Measurements from ENCODE around the gene EFTUD2. TPM values are rescaled to one million over a fixed set of nuclear protein-coding genes. Genes with fewer than 3 reads are reported as not detected.

The EFTUD2 gene
- total and polyA plus RNA-seq, 2 donors from 2014 or later = 37.9 to 98.4 TPM

- no peaks in the 10 kb centered on the region for H3K36me3 ChIP-seq (ENCODE audit: control insufficient read depth in 2 of 3, insufficient read depth in 3 of 3, low read length in 3 of 3)
- FAIRE-seq = no peak
- H3K4me3 ChIP-seq (ENCODE audit: low read length in 3 of 3) = no peak overlapping the region
- no peak overlapping the region for H3K9ac ChIP-seq (ENCODE audit: low read length in 3 of 3)
- intact Hi-C loops (cut with DNase I) = no loop called here
- TF ChIP-seq CTCF (IDR thresholded peaks at IDR 0.05; ENCODE audit: borderline replicate concordance, extremely low read depth, insufficient read depth) = no peak
- H3K4me1 ChIP-seq (ENCODE audit: control insufficient read depth in 2 of 3, insufficient read depth in 2 of 3, low read depth in 1 of 3, low read length in 3 of 3) = no peaks in the 10 kb centered on the region
- no peak overlapping the region for H3K27ac ChIP-seq (ENCODE audit: low read depth in 2 of 2, low read length in 2 of 2)
- DNase-seq = peak in 3 of 5 donors; percentile 29 to 49 (median 29)
- no peaks in the 10 kb centered on the region for H3K9me3 ChIP-seq (ENCODE audit: control insufficient read depth in 2 of 3, insufficient read depth in 1 of 3, low read length in 3 of 3)
- no peaks in the 10 kb centered on the region for H3K27me3 ChIP-seq (ENCODE audit: control insufficient read depth, insufficient read depth, low read length)
Observed at GRCh38 chr17:44831371-44831770, 67.9 kb downstream of the EFTUD2 start.

- Histone ChIP-seq H3K4me3 (ENCODE audit: low read length in 3 of 3) (peak overlapping the region in 2 of 3 donors; percentile 17 to 51), H3K36me3 (ENCODE audit: control insufficient read depth in 2 of 3, insufficient read depth in 3 of 3, low read length in 3 of 3) (no peaks in the 10 kb centered on the region), H3K27me3 (ENCODE audit: control insufficient read depth, insufficient read depth, low read length) (no peaks in the 10 kb centered on the region), H3K9ac (ENCODE audit: low read length in 3 of 3) (peak overlapping the region in 1 of 3 donors; percentile 5), H3K27ac (ENCODE audit: low read depth in 2 of 2, low read length in 2 of 2) (no peak overlapping the region), H3K4me1 (ENCODE audit: control insufficient read depth in 2 of 3, insufficient read depth in 2 of 3, low read depth in 1 of 3, low read length in 3 of 3) (no peaks in the 10 kb centered on the region), H3K9me3 (ENCODE audit: control insufficient read depth in 2 of 3, insufficient read depth in 1 of 3, low read length in 3 of 3) (no peaks in the 10 kb centered on the region)
- no peak for TF ChIP-seq CTCF (IDR thresholded peaks at IDR 0.05; ENCODE audit: borderline replicate concordance, extremely low read depth, insufficient read depth)
- FAIRE-seq (no peak), DNase-seq (peak; percentile 41 to 71 (median 59))
- intact Hi-C loops (cut with DNase I) = no loop called here
Observed at GRCh38 chr17:44830359-44831288, 68.6 kb downstream of the EFTUD2 start.

- TF ChIP-seq CTCF (IDR thresholded peaks at IDR 0.05; ENCODE audit: borderline replicate concordance, extremely low read depth, insufficient read depth) = no peak
- Histone ChIP-seq H3K9me3 (ENCODE audit: control insufficient read depth in 2 of 3, insufficient read depth in 1 of 3, low read length in 3 of 3) (no peaks in the 10 kb centered on the region), H3K36me3 (ENCODE audit: control insufficient read depth in 2 of 3, insufficient read depth in 3 of 3, low read length in 3 of 3) (no peaks in the 10 kb centered on the region), H3K27me3 (ENCODE audit: control insufficient read depth, insufficient read depth, low read length) (no peaks in the 10 kb centered on the region), H3K27ac (ENCODE audit: low read depth in 2 of 2, low read length in 2 of 2) (no peak within 1 kb of the TSS), H3K9ac (ENCODE audit: low read length in 3 of 3) (peak within 1 kb of the TSS in 1 of 3 donors; percentile 61), H3K4me1 (ENCODE audit: control insufficient read depth in 2 of 3, insufficient read depth in 2 of 3, low read depth in 1 of 3, low read length in 3 of 3) (no peaks in the 10 kb centered on the region), H3K4me3 (ENCODE audit: low read length in 3 of 3) (peak within 1 kb of the TSS; percentile 23 to 71 (median 38))
- DNase-seq (peak; percentile 69 to 84 (median 78)), FAIRE-seq (no peak)
- intact Hi-C loops (cut with DNase I) = no loop called here
Observed at GRCh38 chr17:44829523-44830358, 69.5 kb downstream of the EFTUD2 start, which contains the start of gene GJC1. Gene GJC1 (minus strand): TSS chr17:44830287. CDS start chr17:44805817, 24,470 bp downstream.

All from kidney (tissue), 14 donors.